HG03175 (cell line): ENCODE data around the gene RFNG.

Experiments
- ATAC-seq: cut with Tn5 transposase; IDR thresholded peaks from one replicate; pipeline ENCODE4 v1.9.1; 2021; ENCODE audit warnings: mild to moderate bottlenecking, moderate library complexity; ENCODE audit not compliant: unreplicated experiment

Gene RFNG

DNA sequence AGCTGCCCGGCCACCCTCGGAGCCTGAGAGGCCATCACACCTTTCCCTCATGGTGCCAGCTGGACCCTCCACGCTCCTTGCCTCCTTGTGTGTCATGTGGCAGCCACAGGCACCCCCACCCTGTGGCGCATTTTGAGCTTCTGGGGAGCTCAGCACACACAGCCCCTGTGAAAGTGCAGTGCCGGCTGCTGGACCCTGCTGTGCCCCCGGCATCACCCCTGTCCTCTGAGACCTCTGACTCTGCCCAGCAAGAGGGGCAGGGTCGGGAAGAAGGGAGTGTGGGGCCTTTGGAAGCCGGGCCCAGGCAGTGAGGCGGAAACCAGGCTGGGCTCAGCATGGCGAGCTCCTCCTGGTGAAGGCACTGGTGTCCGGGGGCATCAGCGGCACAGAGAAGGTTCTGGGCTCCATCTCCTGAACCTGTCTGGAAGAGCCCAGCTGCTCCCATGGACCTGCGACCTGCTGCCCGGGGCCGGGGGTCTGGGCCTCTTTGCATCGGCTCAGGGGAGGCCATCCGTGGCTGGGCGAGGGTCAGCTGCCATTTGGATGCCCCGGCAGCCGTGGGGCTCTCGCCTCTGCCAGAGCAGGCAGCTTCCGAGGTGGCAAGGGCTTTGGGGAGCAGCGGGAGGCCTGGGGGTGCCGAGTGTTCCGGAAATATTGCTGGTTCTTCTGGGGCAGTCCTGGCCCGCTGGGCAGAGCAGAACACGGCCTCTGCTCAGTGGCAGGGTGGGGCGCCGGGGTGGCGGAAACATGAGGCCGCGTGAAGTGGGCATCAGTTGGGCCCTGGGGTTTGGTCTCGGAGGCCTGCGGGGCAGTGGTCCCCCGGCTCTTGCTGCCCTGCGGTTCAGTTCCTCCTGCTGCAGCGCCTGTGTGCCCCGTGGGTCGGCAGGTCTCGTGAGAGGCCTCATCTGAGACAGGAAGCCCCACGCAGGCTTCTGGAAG, 46.8 kb downstream of the RFNG start:
- no peak for ATAC-seq

DNA sequence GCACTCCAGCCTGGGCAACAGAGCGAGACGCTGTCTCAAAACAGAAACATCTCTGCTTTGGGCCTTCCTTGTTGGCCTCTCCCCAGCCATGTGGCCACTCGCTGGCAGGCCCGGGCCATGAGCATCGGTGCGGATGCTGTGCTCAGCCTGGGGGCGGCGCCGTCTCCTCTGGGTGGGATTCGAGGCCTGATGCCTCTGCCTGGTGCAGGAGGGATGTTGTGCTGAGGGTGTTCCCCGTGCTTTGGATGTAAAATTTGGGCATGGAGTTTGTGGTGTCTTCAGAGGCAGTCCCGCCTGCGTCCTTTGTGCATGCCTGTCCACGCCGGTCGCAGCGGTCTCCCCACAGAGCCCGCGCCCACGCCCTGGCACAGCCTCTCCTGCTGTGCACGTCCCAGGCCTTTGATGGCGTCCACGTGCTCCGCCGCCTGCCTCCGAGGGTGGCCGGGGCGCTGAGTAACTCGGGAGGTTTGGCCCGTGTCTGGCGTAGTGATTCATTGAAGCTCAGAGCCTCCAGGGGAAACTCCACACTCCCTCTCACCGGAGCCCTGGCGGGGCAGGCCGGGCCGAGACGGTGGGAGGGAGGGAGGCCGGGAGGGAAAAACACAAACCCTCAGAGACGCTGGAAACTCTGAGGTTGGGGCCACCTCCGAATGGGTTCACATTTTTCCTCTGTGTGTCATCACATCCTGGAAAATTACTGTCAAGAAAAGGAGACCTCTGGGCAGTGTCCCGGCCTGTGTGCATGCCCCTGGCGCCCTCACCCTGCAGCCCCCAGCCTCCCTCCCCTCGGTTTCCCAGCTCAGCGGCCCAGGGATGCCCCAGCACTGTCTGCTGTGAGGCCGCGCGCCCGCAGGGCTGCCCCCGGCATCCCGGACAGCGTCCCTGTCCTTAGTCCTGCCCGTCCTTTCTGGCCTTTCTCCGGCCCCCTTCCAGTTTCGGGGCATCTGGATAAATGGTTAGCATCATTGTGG, 47.9 kb downstream of the RFNG start:
- ATAC-seq: no peak

DNA sequence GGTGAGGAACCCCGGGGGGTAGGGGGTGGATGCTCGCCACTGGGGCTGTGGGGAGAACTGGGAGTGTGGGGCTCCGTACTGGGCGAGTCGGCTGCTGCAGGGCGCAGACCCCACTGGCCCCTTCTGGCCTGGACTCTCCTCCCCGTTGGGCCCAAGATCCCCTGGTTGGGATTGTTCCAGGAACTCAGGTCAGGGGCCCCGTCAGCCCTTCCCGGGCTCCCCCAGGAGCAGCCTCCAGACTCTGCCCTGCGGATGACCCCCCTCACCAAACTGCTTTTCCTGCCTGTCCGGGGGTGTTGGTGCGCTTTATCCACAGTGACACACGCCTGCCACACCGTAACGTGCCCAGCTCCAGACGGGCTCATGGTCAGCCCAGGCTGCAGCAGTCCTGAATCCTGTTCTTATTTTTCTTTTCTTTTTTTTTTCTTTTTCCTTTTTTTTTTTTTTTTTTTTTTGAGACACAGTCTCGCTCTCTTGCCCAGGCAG, 50.0 kb downstream of the RFNG start:
- ATAC-seq: no peak

DNA sequence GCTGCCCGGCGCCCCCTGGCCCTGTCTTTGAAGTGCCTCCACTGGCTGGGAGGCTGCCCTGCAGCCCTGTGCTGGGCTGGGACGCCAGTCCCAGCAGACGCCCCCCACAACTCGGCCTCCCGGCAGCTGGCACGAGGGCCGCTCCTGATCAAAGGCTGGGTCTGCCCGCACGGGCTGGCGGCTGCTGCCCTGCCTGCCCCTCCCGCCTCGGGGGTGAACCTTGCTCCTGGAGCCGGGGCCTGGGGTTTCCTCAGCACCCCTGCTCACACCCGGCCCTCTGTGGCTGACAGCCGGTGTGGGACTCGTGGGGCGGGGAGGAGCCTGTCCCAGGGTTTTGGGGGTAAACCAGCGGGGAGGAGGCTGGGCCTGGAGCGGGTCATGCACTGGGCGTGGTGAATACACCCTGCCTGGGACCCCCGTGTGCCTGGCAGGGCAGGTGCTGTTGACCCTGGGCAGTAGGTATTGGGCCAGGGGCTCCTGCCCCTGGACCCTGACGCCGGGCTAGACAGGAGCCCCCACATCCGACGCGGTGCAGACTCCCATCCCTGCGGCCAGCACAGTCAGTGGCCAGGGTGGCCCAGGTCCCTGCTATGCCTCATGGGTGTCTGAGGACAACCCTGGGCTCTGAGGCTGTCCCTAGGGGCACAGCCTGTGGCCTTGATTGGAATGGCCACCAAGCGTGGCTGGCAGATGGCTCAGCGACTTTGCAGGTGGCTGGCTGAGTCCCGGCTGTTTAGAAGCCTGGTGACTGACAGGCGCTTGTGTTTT, 50.6 kb downstream of the RFNG start:
- ATAC-seq: no peak

DNA sequence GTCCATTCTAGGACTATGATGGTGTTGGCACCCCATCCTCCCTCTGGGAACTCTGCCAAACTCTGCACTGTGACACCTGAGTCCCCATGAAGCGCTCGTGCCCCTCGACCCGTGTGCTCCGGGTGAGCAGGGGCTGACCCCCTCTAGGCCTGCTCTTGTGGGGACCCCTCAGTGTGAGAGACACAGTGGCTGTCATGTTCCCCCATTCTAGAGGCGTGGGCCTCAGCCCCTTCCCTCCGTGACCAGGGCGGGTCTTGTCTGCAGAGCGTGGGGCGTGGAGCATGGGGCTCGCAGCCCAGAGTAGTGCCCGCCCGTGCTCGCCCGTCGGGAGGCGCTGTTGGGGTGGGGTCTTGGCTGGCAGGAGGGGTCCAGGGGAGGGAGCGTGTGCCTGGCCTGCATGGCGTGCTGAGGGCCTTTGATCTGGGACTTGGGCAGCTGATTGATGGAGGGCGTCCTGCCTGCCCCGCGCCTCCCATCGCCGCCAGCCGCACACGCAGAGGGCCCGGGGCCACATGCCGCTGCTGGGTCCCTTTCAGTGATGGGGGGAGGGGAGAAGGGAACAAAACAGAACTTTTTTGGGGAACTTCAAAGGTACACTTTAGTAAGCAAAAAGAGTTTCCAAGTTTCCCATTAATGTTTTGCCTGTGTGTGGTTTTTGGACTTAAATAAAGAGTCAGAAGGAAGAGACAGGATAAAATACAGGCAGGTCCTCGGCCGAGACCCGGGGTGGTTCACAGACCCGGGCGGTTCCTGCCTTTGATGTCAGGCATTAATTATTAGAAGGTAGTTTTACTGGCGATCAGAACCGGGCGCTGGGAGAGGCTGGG, 51.4 kb downstream of the RFNG start:
- no peak for ATAC-seq

DNA sequence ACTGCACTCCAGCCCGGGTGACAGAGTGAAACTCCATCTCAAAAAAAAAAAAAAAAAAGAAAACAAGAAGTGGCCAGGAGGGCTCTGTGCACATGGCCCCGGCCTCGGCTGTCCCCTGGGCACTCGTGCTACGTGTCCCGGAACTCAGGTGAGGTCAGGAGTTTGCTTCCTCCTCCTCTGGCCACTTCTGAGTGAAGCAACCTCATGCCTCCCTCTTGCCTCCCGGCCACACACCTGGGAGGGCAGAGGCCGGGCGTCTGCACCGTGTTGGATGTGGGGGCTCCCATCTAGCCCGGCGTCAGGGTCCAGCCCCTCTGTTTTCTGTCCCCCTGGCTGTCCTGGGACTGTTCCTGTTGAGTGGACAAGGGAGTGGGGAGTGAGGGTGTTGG, 52.0 kb downstream of the RFNG start:
- ATAC-seq: no peak

DNA sequence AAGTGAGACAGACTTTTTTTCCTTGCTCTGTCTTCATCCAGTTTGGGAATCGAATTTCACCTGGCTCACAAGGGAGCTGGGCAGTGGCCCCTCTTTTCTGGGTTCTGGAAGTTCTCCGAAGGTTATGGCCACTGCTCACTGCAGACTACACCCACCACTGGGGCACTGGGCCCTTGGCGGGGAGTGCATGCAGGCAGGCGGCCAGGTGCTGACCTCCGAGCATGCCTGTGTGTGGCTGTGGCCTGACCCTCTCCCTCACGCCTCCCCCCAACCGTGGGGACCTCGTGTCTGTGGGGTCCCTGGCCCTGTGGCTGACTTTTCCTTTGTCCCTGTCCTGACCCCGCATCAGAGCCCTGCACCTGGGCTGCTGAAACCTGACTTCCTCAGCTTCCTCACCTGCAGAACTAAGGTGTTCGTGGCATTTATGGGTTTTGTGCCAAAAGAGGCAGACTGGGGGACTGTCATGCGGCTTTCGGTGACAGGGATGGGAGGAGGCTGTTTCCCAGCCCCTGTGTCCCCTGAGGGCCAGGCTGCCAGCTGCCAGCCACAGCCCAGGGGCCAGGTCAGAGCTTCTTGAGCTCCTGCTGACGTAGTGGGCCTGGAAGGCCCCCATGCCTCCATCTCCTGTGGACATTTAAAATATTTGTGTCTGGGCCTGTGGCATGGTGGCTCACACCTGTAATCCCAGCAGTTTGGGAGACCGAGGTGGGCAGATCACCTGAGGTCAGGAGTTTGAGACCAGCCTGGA, 52.7 kb downstream of the RFNG start:
- no peak for ATAC-seq

DNA sequence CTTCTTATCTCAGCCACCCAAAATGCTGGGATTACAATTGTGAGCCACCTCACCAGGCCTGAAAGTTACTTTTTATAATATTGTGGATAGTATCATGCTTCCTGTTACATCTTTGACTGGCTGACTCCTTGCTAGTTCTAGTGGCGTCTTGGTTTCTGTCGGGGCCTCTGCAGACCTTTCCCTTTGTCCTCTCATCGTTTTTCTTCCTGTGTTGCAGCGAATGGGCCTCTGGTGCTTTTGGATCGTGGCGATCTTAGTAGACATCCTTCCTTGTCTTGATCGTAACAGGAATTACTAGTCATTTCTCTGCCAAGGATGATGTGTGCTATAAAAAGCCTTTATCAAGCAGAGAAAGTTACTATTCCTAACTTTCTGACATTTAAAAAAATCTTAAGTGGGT, 53.4 kb downstream of the RFNG start:
- no peak for ATAC-seq
